ES-I3 (cell line): Measurements from ENCODE around the gene YIPF2.
A peak's percentile ranks its signal among the peaks of the same experiment; 100 is the strongest.
"Not testable (repeated sequence)": the region's sequence is repeated elsewhere in the genome, so short reads cannot be mapped to it uniquely, and the experiment has no call there.

Experiments used
- H3K36me3 ChIP-seq: 2 replicates; pipeline ENCODE4 v1.6.1; 2013; ENCODE audit warnings: mild to moderate bottlenecking, low read length, control low read depth, moderate library complexity; ENCODE audit not compliant: insufficient read depth
- H3K4me1 ChIP-seq: 2 replicates; pipeline ENCODE4 v1.6.1; 2013; ENCODE audit warnings: mild to moderate bottlenecking, control low read depth, low read length; ENCODE audit not compliant: insufficient read depth
- H3K9ac ChIP-seq: 2 replicates; pipeline ENCODE4 v1.6.1; 2013; ENCODE audit warnings: low read depth, mild to moderate bottlenecking, low read length, moderate library complexity
- H3K9me3 ChIP-seq: 2 replicates; pipeline ENCODE4 v1.6.1; 2013; ENCODE audit warnings: mild to moderate bottlenecking, low read length, moderate library complexity; ENCODE audit not compliant: control insufficient read depth, insufficient read depth

The YIPF2 gene

DNA sequence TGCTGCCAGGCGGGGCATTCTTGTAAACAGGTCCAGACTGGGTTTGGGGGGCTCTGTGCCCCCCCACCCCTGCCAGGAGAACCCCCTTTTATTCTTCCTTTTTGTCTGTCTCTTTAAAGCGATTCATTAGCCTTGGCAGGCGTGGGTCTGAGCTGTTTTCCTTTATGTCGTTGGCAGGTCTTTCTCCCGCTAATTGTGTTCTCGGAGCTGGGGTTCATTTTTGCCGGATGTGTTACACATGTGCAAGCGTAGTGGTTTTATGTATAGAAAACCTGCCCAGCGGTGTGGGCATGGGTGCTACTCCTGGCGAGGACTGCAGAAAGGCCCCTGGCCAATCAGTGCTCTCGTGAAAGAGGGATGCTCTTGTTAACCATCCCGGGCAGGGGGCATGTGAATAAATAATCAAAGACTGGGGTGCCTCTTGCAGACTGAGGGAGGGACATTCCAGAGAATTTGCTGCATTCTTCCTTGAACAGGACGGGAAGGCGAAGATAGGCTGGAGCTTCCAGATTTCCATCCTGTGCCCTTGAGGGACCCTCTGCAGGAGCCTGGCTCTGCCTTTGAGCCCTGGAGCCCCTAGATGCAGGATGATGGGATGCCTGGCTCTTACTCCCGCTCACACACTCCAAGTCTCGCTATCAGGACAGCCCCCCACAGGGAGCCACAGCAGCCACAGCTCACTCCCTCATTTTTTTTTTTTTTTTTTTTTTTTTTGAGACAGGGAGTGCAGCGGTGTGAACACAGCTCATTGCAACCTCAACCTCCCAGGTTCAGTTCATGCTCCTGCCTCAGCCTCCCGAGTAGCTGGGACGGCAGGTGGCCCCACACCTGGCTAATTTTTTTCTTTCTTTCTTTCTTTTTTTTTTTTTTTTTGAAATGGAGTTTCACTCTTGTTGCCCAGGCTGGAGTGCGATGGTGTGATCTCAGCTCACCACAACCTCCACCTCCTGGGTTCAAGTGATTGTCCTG is 43.0 kb downstream of the YIPF2 start:
- Histone ChIP-seq H3K9ac (no peak overlapping the region), H3K36me3 (no peaks in the 10 kb centered on the region), H3K4me1 (peaks cover 58% of the 10 kb centered on the region), H3K9me3 (no peaks in the 10 kb centered on the region)

DNA sequence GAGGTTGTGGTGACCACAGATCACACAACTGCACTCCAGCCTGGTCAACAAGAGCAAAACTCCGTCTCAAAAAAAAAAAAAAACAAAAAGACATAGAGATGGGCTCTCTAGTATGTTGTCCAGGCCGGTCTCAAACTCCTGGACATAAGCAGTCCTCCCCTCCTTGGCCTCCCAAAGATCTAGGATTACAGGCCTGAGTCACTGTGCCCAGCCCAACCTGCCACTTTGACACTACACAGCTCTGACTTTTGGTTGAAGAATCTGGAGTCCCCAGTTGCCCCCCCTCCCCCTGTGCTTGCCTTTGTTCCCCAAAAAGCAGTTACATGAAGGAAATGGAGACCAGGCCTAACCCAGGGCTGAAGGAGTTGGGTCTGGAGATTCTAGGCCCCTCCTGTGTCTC is 44.2 kb downstream of the YIPF2 start:
- Histone ChIP-seq H3K4me1 (peaks cover 69% of the 10 kb centered on the region), H3K9me3 (no peaks in the 10 kb centered on the region), H3K9ac (no peak overlapping the region), H3K36me3 (no peaks in the 10 kb centered on the region)

DNA sequence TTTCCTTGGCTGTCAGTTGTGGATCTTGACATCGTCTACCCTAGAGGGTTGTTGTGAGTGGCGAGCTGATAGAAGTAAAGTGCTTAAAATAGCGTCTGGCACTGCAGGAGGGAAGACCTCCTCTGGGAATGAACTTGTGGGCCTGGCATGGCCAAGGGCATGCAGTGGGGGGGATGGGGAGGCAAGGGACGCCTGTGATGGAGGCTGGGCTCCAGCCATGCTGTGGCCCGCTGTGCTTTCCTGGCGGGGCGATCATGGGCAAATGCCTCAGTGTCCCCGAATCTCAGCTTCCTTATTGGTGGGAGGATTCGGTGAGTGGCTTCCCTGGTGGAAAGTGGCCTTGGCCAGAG is 46.4 kb downstream of the YIPF2 start:
- no peaks in the 10 kb centered on the region for H3K9me3 ChIP-seq
- no peak overlapping the region for H3K9ac ChIP-seq
- peaks cover 63% of the 10 kb centered on the region for H3K4me1 ChIP-seq
- H3K36me3 ChIP-seq: no peaks in the 10 kb centered on the region

DNA sequence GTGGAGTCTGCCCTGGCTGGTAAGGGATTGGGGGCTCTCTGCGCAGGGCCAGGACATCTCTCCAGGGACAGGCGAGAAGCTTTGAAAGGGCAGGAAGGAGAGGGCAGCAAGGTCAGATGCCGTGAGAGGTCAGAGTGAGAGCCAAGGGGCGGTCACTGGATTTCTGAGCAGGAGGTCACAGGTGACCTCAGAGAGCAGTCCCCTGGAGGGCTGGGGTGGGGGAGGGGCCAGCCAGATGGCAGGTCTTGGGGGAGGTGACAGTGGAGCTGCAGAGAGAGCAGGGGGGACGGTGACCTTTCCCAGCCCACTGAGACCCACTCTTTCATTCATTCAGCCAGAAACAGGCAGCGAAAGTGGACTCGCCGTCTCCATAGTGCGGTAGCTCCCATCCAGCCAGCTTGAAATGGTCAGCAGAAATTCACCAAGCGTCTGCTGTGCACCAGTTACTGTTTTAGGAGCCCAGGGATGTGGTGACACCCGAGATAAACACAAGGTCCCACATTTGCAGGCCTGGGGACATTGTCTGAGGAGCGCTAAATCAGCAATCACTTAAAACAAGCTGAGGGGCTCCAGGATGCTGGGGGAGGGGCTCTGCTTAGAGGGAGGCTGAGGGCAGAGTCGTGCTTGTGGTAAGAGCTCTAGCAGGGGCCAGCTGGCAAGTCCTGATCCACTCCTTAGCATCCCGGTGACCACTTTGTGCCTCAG is 46.9 kb downstream of the YIPF2 start:
- peaks cover 59% of the 10 kb centered on the region for H3K4me1 ChIP-seq
- no peak overlapping the region for H3K9ac ChIP-seq
- H3K9me3 ChIP-seq: no peaks in the 10 kb centered on the region
- H3K36me3 ChIP-seq: no peaks in the 10 kb centered on the region

DNA sequence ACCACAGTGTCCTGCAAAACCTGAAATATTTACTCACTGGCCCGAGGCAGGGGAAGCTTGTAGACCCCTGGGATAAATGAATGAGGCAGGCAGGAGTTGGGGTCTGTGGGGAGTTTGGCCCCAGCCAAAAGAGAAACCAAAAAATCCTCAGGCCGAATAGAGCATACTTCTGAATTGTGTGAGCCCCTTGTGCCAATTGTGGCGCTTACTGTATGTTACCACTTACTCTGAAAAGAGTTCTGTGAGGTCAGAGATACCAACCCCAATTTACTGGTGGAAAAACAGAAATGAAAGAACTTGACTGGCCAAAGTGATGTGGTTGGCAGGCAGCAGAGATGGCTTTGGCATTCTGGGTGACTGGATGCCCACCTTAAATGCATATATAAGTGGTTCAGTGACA is 50.2 kb downstream of the YIPF2 start:
- Histone ChIP-seq H3K36me3 (no peaks in the 10 kb centered on the region), H3K4me1 (peaks cover 43% of the 10 kb centered on the region), H3K9ac (no peak overlapping the region), H3K9me3 (no peaks in the 10 kb centered on the region)

DNA sequence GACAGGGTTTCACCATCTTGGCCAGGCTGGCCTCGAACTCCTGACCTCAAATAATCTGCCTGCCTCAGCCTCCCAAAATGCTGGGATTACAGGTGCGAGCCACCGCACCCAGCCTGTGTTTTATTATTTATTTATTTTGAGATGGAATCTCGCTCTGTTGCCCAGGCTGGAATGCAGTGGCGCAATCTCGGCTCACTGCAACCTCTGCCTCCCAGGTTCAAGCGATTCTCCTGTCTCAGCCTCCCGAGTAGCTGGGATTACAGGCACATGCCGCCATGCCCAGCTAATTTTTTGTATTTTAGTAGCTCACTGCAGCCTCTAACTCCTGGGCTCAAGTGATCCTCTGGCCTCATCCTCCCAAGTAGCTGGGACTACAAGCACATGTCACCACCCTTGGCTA is 50.8 kb downstream of the YIPF2 start:
- H3K9me3 ChIP-seq, H3K36me3 ChIP-seq, H3K9ac ChIP-seq: not testable (repeated sequence)
- H3K4me1 ChIP-seq: peaks cover 43% of the 10 kb centered on the region

DNA sequence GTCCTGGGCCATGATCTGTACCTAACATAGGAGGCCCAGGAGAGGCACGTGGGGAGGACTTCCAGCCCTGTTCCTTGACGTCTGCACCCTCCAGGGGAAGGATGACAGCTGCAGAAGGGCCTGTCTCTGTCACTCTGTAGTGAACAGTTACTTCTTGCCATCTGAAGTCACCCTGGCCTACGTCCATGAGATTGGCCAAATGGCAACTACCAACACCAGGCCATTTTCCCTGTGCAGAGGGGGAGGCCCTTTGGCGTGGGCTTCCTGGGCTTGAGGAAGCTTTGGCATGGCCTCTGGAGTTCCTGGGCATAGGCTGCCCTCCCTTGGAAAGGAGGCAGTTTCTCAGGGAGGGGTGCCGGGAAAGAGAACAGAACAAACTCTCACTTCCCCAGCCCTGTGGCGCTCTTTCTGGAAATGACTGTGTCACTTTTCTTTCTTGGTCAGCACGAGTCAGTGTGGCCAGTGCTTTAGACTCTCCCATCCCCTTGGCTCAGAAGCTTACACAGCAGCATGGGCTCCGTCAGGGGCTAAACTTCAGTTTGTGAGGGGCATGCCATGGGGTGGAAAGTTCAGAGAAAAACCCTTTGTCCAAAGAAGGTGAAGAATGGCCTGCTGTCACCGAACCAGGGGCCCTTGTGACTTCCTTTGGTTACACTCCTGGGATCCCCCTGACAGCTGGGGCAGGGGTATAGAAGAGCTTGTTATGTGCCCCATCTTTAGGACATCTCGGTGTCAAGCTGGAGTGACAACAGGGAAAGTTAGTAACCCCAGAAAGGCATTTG is 51.8 kb downstream of the YIPF2 start:
- Histone ChIP-seq H3K9me3 (no peaks in the 10 kb centered on the region), H3K9ac (no peak overlapping the region), H3K36me3 (no peaks in the 10 kb centered on the region), H3K4me1 (peaks cover 36% of the 10 kb centered on the region)

DNA sequence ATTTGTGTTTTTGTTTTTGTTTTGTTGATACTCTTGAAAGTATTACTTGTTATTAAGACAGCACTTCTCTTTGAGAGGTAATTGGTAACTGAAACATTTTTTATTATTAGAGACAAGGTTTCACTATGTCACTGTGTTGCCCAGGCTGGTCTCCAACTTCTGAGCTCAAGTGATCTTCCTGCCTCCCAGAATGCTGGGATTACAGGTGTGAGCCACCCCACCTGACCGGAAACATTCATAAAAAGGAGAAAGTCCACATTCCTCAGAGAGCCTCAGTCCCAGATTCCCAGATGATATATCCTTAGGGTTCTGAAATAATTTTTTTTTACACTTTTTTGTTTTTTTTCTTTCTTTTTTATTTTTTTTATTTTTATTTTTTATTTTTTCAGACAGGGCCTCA is 54.4 kb downstream of the YIPF2 start:
- peaks cover 11% of the 10 kb centered on the region; the same call in 1 of the 2 replicates for H3K4me1 ChIP-seq

DNA sequence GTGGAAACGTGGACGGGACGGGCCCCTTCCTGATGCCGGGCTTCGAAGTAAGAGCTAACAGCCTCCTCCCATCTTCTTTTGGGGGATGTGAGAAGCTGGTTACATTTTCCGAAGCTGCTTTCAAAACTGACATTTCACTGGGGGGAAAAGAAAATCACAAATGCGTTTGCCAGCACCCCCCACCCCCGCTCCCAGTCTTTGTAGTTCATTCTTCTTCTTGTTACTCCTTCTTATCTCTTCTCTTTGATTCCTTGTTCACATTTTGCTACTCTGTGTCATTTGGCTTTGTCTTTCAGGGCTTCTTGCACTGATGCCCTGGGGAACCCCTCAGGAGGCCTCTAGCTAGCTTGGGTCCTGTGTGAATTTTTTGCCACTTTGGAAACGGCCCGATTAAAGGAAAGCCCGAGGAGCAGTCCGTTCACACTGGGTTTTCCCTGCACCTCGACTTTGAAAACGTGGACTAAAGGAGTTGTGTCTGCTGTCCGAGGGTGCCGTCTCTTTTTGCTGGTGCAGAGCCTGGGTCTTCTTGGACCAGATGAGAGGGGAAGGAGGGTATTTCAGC is 55.8 kb downstream of the YIPF2 start:
- Histone ChIP-seq H3K4me1 (0 out of 2 replicates have a peak, but pooled peaks cover 4% of the 10 kb centered on the region), H3K9me3 (no peaks in the 10 kb centered on the region), H3K36me3 (no peaks in the 10 kb centered on the region), H3K9ac (peak overlapping the region; percentile 76)

More for the DNA sequence above, 54.4 kb downstream of the YIPF2 start:
- Histone ChIP-seq H3K9me3 (no peaks in the 10 kb centered on the region), H3K9ac (no peak overlapping the region), H3K36me3 (no peaks in the 10 kb centered on the region)
